Esophagus (tissue), 2 donors: ENCODE results near the gene BICC1. TPM values are rescaled to one million over a fixed set of nuclear protein-coding genes. Genes with fewer than 3 reads are reported as not detected.

Source experiments
- H3K27ac ChIP-seq, 2 donors: one replicate each; pipeline ENCODE4 v1.5.1; 2013; ENCODE audit warnings: low read depth in 2 of 2, mild to moderate bottlenecking in 2 of 2, inconsistent platforms in 1 of 2, low read length in 1 of 2, moderate library complexity in 1 of 2
- H3K27me3 ChIP-seq, 2 donors: one replicate each; pipeline ENCODE4 v1.6.1; 2013; ENCODE audit warnings: low read length in 2 of 2, control low read depth in 1 of 2, mild to moderate bottlenecking in 1 of 2; ENCODE audit not compliant: insufficient read depth in 2 of 2, control insufficient read depth in 1 of 2
- H3K36me3 ChIP-seq, 2 donors: one replicate each; pipeline ENCODE4 v1.6.1; 2013; ENCODE audit warnings: low read length in 1 of 2; ENCODE audit not compliant: control insufficient read depth in 2 of 2, insufficient read depth in 2 of 2
- H3K4me1 ChIP-seq, 2 donors: one replicate each; pipeline ENCODE4 v1.6.1; 2013; ENCODE audit warnings: low read length in 1 of 2; ENCODE audit not compliant: control insufficient read depth in 2 of 2, insufficient read depth in 2 of 2
- H3K4me3 ChIP-seq, 2 donors: one replicate each; pipeline ENCODE4 v1.5.1; 2013; ENCODE audit warnings: low read length in 2 of 2, mild to moderate bottlenecking in 2 of 2, low read depth in 1 of 2, moderate library complexity in 1 of 2
- H3K9me3 ChIP-seq, 2 donors: one replicate each; pipeline ENCODE4 v1.6.1; 2013; ENCODE audit warnings: mild to moderate bottlenecking in 2 of 2, low read depth in 1 of 2, low read length in 1 of 2, moderate library complexity in 1 of 2; ENCODE audit not compliant: control insufficient read depth in 2 of 2, insufficient read depth in 1 of 2
- WGBS, 2 donors: extraction: QIAGEN DNeasy Blood & Tissue Kit; methylation state at CpG; one replicate each; pipeline ENCODE4 v1.1.7; 2013; 5-methylcytosine and 5-hydroxymethylcytosine counted together
- polyA plus RNA-seq, 2 donors: library from polyadenylated mRNA; stranded (reverse); fragments of 200-250 nt; gene quantifications; one replicate each; pipeline ENCODE4 v1.2.3, GENCODE V29; 2013
- donor health status: healthy with polysubstance abuse.
- donor health status: Bipolar disorder and iron deficiency.

BICC1 gene
- polyA plus RNA-seq, 2 donors, result 0.45 to 0.49 TPM

GRCh38 chr10:58674251-58674650 is 161.6 kb downstream of the BICC1 start:
- Histone ChIP-seq H3K4me1 (no peaks in the 10 kb centered on the region), H3K4me3 (no peak overlapping the region), H3K9me3 (no peaks in the 10 kb centered on the region), H3K36me3 (no peaks in the 10 kb centered on the region), H3K27me3 (no peaks in the 10 kb centered on the region), H3K27ac (no peak overlapping the region)
- 75 to 81% methylated on average over 2 of the region's 2 CpGs for WGBS, 2 donors

GRCh38 chr10:58675321-58675720 is 162.6 kb downstream of the BICC1 start:
- Histone ChIP-seq H3K36me3 (no peaks in the 10 kb centered on the region), H3K4me3 (no peak overlapping the region), H3K9me3 (no peaks in the 10 kb centered on the region), H3K27me3 (no peaks in the 10 kb centered on the region), H3K27ac (no peak overlapping the region), H3K4me1 (no peaks in the 10 kb centered on the region)
- 90% methylated on average over 2 of the region's 2 CpGs for WGBS, 2 donors

- Histone ChIP-seq H3K9me3 (peaks cover 0 to 2% of the 10 kb centered on the region in 2 donors), H3K27me3 (no peaks in the 10 kb centered on the region), H3K4me1 (no peaks in the 10 kb centered on the region), H3K4me3 (no peak overlapping the region), H3K36me3 (no peaks in the 10 kb centered on the region), H3K27ac (no peak overlapping the region)
- 87% methylated on average over 2 of the region's 2 CpGs for WGBS, 2 donors
These were observed 178.9 kb downstream of the BICC1 start for GRCh38 chr10:58691528-58691927.

- WGBS, 2 donors, result 79 to 81% methylated on average over 2 of the region's 2 CpGs
- H3K27ac ChIP-seq, result no peak overlapping the region
- H3K27me3 ChIP-seq, result no peaks in the 10 kb centered on the region
These were observed 181.2 kb downstream of the BICC1 start for GRCh38 chr10:58693919-58694318.

GRCh38 chr10:58695022-58695421 is 182.3 kb downstream of the BICC1 start:
- Histone ChIP-seq H3K4me3 (no peak overlapping the region), H3K36me3 (no peaks in the 10 kb centered on the region), H3K27ac (no peak overlapping the region), H3K27me3 (no peaks in the 10 kb centered on the region), H3K9me3 (no peaks in the 10 kb centered on the region), H3K4me1 (no peaks in the 10 kb centered on the region)
- WGBS, 2 donors, result 65% methylated on average over 5 of the region's 5 CpGs

More at GRCh38 chr10:58693919-58694318, 181.2 kb downstream of the BICC1 start:
- no peak overlapping the region for H3K4me3 ChIP-seq
- H3K9me3 ChIP-seq, result no peaks in the 10 kb centered on the region
- H3K4me1 ChIP-seq, result no peaks in the 10 kb centered on the region
- H3K36me3 ChIP-seq, result no peaks in the 10 kb centered on the region

- Histone ChIP-seq H3K27ac (no peak overlapping the region), H3K27me3 (no peaks in the 10 kb centered on the region), H3K4me3 (no peak overlapping the region), H3K9me3 (no peaks in the 10 kb centered on the region), H3K36me3 (no peaks in the 10 kb centered on the region), H3K4me1 (no peaks in the 10 kb centered on the region)
- 29 to 31% methylated on average over 4 of the region's 4 CpGs for WGBS, 2 donors
These were observed 184.1 kb downstream of the BICC1 start for GRCh38 chr10:58696736-58697135.

- no peaks in the 10 kb centered on the region for H3K27me3 ChIP-seq
- WGBS, 2 donors, result 87 to 89% methylated on average over 3 of the region's 3 CpGs
- H3K27ac ChIP-seq, result no peak overlapping the region
- H3K4me1 ChIP-seq, result no peaks in the 10 kb centered on the region
- no peaks in the 10 kb centered on the region for H3K36me3 ChIP-seq
- no peaks in the 10 kb centered on the region for H3K9me3 ChIP-seq
- H3K4me3 ChIP-seq, result no peak overlapping the region
These were observed 185.0 kb downstream of the BICC1 start for GRCh38 chr10:58697691-58698090.

GRCh38 chr10:58698777-58699356 is 186.2 kb downstream of the BICC1 start:
- no peak overlapping the region for H3K27ac ChIP-seq
- H3K4me1 ChIP-seq, result no peaks in the 10 kb centered on the region
- no peaks in the 10 kb centered on the region for H3K36me3 ChIP-seq
- WGBS, 2 donors, result 66 to 81% methylated on average over 5 of the region's 5 CpGs
- no peaks in the 10 kb centered on the region for H3K9me3 ChIP-seq
- no peaks in the 10 kb centered on the region for H3K27me3 ChIP-seq
- H3K4me3 ChIP-seq, result no peak overlapping the region

GRCh38 chr10:58700591-58700990 is 187.9 kb downstream of the BICC1 start:
- Histone ChIP-seq H3K4me3 (no peak overlapping the region), H3K9me3 (no peaks in the 10 kb centered on the region), H3K27me3 (no peaks in the 10 kb centered on the region), H3K4me1 (no peaks in the 10 kb centered on the region), H3K27ac (no peak overlapping the region), H3K36me3 (no peaks in the 10 kb centered on the region)
- WGBS, 2 donors, result 79 to 86% methylated on average over 1 of the region's 1 CpG

GRCh38 chr10:58701405-58702135 is 188.9 kb downstream of the BICC1 start:
- H3K4me1 ChIP-seq, result no peaks in the 10 kb centered on the region
- no peaks in the 10 kb centered on the region for H3K27me3 ChIP-seq
- WGBS, 2 donors, result 45 to 51% methylated on average over 6 of the region's 6 CpGs
- H3K4me3 ChIP-seq, result no peak overlapping the region
- H3K9me3 ChIP-seq, result no peaks in the 10 kb centered on the region
- H3K27ac ChIP-seq, result no peak overlapping the region
- no peaks in the 10 kb centered on the region for H3K36me3 ChIP-seq
